GM19468 (cell line): Measurements from ENCODE around the gene LMCD1.

Experiments used
- ATAC-seq: cut with Tn5 transposase; IDR thresholded peaks from one replicate; pipeline ENCODE4 v1.9.1; 2021; ENCODE audit warnings: mild to moderate bottlenecking, moderate library complexity, moderate number of reproducible peaks; ENCODE audit not compliant: unreplicated experiment; ENCODE audit errors: extremely low read depth

The LMCD1 gene

DNA sequence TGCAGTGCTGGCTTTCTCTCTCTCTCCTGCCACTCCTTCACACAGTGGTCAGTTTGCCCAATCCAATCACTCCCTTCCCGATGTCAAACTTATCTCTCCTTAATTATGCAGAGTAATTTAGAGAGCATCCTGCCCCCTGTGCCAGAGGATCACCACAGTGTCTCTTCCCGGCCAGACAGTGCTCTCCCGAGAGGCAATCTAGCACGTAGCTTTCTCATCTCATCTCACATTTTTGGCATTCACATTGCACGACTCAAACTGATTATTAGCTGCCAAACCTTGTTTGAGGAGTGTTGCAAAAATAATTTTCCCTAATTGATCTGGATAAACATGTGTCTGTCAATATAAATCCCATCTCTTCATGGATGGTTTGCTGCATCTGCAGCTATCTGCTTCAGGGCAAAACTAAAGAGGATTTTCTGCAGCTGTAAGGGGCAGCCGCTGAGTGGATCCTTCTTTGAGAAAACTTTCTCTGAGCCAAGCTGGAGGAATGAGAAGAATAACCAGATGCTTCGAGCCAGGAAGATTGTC, 105.1 kb downstream of the LMCD1 start:
- no peak for ATAC-seq

DNA sequence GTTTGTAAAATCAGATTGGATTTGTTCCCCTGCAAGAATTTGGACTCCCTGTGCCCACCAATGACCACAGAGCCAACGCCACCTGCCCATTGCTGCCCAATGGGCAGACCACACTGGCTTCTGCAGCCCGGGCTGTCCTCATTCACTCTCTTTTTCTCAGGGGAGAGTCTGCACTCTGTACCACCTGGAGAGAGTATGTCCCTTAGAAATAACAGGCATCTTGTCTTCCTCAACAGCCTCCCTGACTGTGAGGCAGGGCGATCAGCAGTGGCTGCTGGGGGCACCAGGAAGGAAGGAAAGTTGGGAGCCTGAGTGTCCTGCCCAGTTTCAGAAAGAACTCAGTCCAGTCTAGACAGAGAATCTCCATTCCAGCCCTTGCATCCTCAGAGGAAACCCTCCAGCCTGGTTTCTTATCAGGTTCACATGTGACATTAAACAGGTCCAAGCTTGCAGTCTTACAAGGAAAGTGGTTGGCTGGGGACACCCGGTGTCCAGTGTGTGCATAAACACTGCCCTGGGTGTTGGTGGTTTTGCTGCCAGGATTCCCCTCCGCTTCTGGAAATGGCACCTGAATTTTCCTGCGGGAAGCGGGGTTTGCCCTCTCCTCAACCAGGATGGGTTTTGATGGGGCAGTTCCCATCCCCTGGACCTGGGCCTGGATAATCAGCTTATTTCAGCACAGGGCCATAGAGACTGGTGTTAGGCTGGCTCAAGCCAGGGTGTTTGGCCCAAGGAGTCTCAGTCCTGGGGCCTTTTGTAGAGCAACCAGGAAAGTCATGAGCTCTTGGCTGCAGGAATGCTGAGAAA, 105.8 kb downstream of the LMCD1 start:
- ATAC-seq, result no peak

DNA sequence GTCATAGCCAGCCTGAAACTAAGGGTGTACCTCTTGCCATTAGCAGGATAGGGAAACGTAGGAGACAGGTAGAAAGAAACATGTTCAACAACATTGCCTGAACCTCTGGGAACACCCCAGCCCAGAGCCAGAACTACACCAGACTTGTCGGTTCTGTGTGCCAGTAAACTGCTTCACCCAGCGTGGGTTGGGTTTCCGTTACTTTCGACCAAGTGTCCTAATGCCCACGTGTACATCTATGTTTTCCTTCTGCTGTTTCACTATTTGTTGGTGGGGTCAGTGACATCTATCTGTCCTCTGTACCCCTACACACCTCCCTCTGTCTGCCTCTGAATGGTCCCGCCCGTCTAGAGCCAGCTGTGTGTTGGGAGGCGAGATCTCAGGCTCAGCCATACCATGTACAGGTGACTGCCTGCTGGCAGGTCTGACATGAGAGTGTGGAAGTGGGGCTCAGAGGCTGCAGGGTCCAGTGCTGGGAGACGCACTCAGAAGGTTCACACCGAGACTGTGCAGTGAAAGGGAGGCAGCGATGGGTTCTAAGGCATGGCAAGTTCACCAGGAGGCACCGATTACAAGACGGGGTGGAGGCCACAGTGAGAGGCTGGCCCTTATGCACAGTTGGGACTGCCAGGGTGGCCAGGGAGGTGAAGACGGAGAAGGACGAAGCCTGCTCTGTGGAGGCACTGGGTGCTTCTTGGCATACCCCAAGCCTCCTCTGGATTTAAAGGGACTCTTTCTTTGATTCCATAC, 106.6 kb downstream of the LMCD1 start:
- ATAC-seq, result no peak

DNA sequence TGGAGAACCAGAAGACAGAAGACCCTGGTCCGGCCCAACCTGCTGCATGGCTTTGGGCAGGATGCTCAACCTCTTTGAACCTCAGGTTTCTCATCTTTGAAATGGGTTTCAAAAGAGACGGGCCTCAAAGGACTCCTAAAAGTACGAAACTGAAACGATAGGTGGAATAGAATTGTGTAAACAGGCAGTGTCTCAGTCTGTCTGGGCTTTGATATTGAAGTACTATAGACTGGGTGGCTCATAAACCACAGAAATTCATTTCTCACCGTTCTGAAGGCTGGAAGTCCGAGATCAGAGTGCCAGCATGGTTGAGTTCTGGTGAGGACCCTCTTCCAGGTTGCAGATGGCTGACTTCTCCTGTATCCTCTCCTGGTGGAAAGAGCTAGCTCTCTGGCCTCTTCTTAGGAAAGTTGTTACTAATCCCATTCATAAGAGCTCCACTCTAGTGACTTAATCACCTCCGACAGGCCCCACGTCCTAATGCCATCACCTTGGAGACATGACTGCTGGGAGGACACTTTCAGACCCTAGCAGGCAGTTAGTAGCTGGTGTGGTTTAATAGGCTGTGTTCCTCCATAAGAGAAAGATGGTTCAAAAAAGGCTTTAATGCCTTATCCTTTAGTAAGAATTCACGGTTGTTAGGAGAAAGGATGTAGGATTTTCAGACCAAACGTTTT, 107.3 kb downstream of the LMCD1 start:
- no peak for ATAC-seq

DNA sequence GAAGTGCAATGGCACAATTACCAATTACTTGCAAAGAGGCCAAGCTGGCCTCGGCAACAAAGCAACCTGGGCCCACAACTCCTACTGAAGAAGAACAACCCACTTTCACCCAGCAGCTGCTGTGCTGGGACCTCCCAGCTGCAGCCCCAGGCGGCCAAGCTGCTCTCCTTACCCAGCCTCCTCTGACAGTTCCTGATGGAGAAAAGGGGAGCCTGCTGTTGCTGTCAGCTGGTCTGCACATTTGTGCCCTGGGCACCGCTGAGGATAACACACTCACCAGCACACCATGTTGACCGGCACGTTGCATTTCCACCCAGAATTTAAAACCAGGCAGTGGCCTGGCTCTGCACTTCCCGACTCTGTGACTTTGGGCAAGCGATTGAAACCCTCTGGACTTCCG, 109.3 kb downstream of the LMCD1 start:
- no peak for ATAC-seq

DNA sequence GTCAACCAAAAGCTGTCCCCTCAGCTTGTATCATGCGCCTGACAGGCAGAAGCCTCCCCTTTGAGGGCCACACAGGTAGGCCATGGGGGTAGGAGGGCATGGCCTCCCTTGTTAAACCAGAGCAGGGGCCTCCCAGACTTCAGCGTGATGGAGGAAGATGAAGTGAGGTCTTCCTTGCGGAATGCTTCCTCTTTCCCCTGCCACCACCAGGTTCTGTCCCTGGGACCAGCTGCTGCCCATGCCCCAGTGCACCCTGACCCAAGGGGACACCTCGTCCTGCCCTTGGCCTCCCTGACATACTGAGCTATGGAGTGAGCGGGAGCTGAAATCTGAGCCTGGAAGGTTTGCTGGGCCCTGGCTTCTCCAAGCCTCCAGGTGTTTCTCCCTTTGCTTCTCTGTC, 116.3 kb downstream of the LMCD1 start:
- no peak for ATAC-seq

DNA sequence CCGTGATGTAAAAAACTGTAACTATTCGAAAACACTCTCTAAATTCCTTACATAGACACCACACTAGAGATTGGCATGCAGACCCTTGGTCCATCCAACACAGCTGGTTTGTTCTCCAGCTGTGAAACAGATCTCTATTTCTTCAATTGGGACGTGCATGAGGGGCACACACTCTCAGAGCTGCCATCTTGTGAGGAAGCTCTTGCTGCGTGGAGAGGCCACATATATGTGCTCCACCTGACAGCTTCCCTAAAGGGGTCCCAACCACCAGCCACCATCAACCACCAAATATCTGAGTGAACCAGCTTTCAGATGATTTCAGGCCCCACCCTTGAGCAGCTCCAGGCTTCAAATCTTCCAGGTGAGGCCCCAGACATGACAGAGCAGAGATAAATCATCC, 117.3 kb downstream of the LMCD1 start:
- no peak for ATAC-seq

DNA sequence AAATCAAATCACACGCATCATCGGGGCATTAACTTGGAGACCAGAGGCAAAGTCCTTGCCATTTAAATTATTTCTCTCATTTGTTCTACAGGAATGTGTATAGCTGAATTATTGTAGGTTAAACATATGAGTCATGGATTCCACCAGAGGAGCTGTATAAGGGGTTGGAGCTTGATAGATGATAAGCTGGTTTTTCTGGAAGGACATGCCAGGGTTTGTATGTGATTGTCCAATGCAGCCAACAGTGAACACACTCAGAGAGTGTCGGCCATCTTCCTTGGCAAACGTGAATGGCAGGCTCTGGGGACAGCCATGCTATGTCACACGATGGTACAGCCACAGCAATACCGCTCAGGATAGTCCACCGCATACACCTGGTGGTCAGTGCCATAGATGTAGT, 117.9 kb downstream of the LMCD1 start:
- no peak for ATAC-seq

DNA sequence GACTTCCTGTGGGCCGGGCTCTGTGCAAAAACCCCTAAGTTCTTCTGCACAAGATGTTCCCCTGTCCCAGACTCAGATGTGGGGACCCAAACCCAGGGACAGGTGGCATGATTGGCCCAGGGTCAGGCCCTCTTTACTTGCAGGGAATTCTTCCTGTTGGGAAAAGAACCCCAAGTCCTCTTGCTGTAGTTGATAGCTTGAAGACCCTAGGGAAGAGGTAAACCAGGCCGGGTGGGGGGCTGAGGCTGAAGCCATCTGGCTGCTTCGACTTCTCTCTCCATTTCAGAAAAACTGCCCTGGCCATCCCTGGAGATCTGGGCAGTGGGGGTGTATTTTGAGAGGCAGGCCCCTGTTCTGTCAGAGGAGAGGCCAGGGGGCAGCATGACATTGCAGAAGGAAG, 119.5 kb downstream of the LMCD1 start:
- no peak for ATAC-seq

DNA sequence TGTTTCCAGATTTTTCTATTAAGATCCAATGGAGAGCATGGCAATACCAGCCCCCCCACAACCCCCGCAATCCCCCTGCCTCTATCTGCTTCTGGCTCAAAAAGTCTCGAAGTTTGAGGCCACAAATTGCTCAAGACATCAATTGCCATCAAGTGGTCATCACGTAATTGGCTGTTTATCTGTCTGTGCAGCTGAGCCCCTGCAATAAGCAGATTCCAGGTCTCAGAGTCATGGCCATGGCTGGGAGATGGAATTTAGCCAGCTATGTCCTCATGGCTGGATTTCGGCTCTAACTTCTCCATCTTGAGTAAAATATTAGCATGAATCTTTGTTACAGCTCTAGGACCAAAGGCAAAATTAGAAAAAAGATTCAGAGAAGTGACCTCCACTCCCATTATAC, 120.2 kb downstream of the LMCD1 start:
- no peak for ATAC-seq

DNA sequence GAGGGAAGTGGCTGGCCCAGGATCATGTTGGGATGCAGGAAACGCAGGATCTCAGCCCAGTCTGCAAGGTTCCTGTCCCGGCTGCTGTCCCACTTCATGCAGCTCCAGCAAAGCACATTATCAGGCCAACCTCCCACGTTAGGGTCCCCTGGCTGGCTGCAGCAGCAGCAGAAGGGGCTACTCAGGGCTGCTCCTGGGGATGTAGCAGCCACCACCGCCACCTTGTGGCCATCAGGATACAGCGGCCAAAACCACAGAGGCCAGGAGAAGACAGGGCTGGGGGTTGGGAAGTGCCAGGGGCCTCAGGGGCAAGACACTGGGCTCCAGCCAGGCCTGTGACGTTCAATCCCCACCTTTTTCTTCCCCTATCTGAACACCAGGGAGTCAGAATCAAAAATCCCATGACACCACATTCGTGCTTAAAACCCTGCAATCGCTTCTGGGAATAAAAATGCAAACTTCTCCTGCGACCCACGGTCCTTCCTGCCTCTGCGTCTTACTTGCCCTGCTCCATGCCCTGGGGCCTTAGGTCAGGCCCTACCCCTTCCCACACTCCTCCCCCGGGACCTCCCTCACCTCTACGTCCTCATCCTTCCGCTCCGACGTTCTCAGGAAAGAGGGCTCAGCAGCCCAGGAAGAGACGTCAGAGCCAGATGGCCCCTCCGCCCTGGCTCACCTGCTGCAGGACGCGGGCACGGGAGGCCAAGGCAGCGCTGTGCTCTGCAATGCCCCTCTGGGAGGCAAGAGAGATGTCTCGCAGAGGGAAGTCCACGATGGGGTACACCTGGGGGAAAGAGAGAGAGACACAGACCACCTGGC, 121.5 kb downstream of the LMCD1 start:
- ATAC-seq, result no peak

DNA sequence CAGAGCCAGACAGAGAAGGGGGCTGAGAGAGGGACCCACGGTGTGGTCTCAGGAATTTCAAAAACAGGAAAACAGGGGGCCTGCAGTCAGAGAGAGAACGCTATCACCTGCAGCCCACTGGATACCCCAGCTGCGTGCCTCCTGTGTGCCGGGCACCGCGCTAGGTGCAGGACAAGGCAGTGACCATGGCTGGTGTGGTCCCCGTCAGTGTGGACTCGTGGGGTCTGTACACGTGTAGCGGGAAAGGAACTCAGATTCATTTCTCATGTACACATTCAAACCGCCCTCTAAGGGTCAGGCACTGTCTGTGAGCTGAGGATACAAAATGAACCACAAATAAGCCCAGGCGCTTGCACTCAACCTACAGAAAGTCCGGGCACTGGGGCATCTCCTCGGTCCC, 122.1 kb downstream of the LMCD1 start:
- ATAC-seq, result no peak
